GM23248 (cell line): ENCODE results near the gene EPHB3. TPM values are rescaled to one million over a fixed set of nuclear protein-coding genes. Genes with fewer than 3 reads are reported as not detected.

Source experiments
- DNase-seq: peaks from one replicate; pipeline ENCODE4 v3.0.0-alpha.2; 2015
- H2AFZ ChIP-seq: fragments of 200-600 bp; sonication (generic); 2 replicates; pipeline ENCODE4 v1.6.1; 2016; ENCODE audit warnings: antibody characterized with exemption
- H3F3A ChIP-seq: fragments of 200-600 bp; sonication (generic); 2 replicates; pipeline ENCODE4 v1.6.1; 2016; ENCODE audit warnings: mild to moderate bottlenecking, antibody characterized with exemption, mixed run types; ENCODE audit not compliant: insufficient read depth
- H3K27ac ChIP-seq: fragments of 200-600 bp; sonication (generic); 2 replicates; pipeline ENCODE4 v1.5.1; 2016; ENCODE audit warnings: mild to moderate bottlenecking
- H3K27me3 ChIP-seq: fragments of 200-600 bp; sonication (generic); replicated peaks from 2 replicates; pipeline ENCODE4 v1.6.1; 2016; ENCODE audit warnings: mild to moderate bottlenecking; ENCODE audit not compliant: insufficient read depth
- H3K36me3 ChIP-seq: fragments of 200-600 bp; sonication (generic); 2 replicates; pipeline ENCODE4 v1.6.1; 2016; ENCODE audit warnings: low read depth, mild to moderate bottlenecking
- H3K4me1 ChIP-seq: fragments of 200-600 bp; sonication (generic); 2 replicates; pipeline ENCODE4 v1.6.1; 2016; ENCODE audit warnings: mild to moderate bottlenecking; ENCODE audit not compliant: insufficient read depth
- H3K4me2 ChIP-seq: fragments of 200-600 bp; sonication (generic); one replicate; pipeline ENCODE4 v1.6.1; 2016; ENCODE audit warnings: mild to moderate bottlenecking; ENCODE audit not compliant: unreplicated experiment
- H3K4me3 ChIP-seq: fragments of 200-600 bp; sonication (generic); 2 replicates; pipeline ENCODE4 v1.5.1; 2016; ENCODE audit warnings: mild to moderate bottlenecking
- H3K79me2 ChIP-seq: fragments of 200-600 bp; sonication (generic); 2 replicates; pipeline ENCODE4 v1.6.1; 2016; ENCODE audit warnings: mild to moderate bottlenecking; ENCODE audit not compliant: insufficient read depth
- H3K9ac ChIP-seq: fragments of 200-600 bp; sonication (generic); 2 replicates; pipeline ENCODE4 v1.6.1; 2016; ENCODE audit warnings: mild to moderate bottlenecking
- H3K9me2 ChIP-seq: fragments of 200-600 bp; sonication (generic); 2 replicates; pipeline ENCODE4 v1.6.1; 2016; ENCODE audit warnings: mixed run types, mild to moderate bottlenecking, moderate library complexity; ENCODE audit not compliant: insufficient read depth
- H3K9me3 ChIP-seq: fragments of 200-600 bp; sonication (generic); one replicate; pipeline ENCODE4 v1.6.1; 2017; ENCODE audit warnings: low read depth
- H4K20me1 ChIP-seq: fragments of 200-600 bp; sonication (generic); 2 replicates; pipeline ENCODE4 v1.6.0; 2016; ENCODE audit not compliant: insufficient read depth
- EZH2 ChIP-seq: fragments of 200-600 bp; sonication (generic); IDR thresholded peaks from 2 replicates; pipeline ENCODE4 v1.6.1; 2018; ENCODE audit warnings: antibody characterized with exemption, mild to moderate bottlenecking; ENCODE audit not compliant: insufficient read depth, poor library complexity, severe bottlenecking
- EZH2phosphoT487 ChIP-seq: fragments of 200-600 bp; sonication (generic); IDR thresholded peaks from 2 replicates; pipeline ENCODE4 v1.6.1; 2018; ENCODE audit warnings: antibody characterized with exemption, moderate library complexity, mild to moderate bottlenecking, low read depth; ENCODE audit not compliant: insufficient read depth
- WGBS, 2 experiments: methylation state at CpG; one replicate each; pipeline ENCODE4 v1.1.6; 2015 to 2017; ENCODE audit warnings: low lambda C conversion rate in 2 of 2, low coverage in 1 of 2; ENCODE audit errors: missing lambda C conversion rate in 2 of 2; 5-methylcytosine and 5-hydroxymethylcytosine counted together
- in situ Hi-C: fragments of 300-500 bp; cut with MboI; formaldehyde crosslinking; loops from 2 replicates; pipeline ENCODE4 v1.15.0; 2020
- polyA plus RNA-seq: library from polyadenylated mRNA; unstranded; fragments of >200 nt; fragmentation: Nextera tagmentation; extraction: Ambion mirVana; gene quantifications from 2 replicates; pipeline ENCODE4 v1.2.1, GENCODE V29; 2016
- total RNA-seq: library from RNA; depleted of rRNA; stranded (reverse); fragments of >200 nt; shearing (Covaris generic); gene quantifications from 2 replicates; pipeline ENCODE4 v1.2.3, GENCODE V29; 2014

Gene EPHB3
- total and polyA plus RNA-seq, 2 experiments from 2014 or later: 1.7 to 3.0 TPM

GRCh38 chr3:184563941-184564684, 2.5 kb downstream of the EPHB3 start:
- Histone ChIP-seq H3K4me3 (no peak overlapping the region), H3F3A (no peaks in the 10 kb centered on the region; the same call in 1 of the 2 replicates), H3K4me2 (no peak overlapping the region), H2AFZ (no peak overlapping the region), H3K9me2 (no peaks in the 10 kb centered on the region), H3K79me2 (no peaks in the 10 kb centered on the region), H3K9ac (no peak overlapping the region), H3K27ac (no peak overlapping the region), H4K20me1 (no peaks in the 10 kb centered on the region), H3K4me1 (peaks cover 35% of the 10 kb centered on the region), H3K27me3 (no peaks in the 10 kb centered on the region), H3K9me3 (no peaks in the 10 kb centered on the region), H3K36me3 (no peaks in the 10 kb centered on the region)
- 65 to 67% methylated on average over 13 of the region's 13 CpGs for WGBS, 2 experiments
- in situ Hi-C loops: no loop called here
- no peak for TF ChIP-seq EZH2
- TF ChIP-seq EZH2phosphoT487: no peak
- DNase-seq: no peak

DNA sequence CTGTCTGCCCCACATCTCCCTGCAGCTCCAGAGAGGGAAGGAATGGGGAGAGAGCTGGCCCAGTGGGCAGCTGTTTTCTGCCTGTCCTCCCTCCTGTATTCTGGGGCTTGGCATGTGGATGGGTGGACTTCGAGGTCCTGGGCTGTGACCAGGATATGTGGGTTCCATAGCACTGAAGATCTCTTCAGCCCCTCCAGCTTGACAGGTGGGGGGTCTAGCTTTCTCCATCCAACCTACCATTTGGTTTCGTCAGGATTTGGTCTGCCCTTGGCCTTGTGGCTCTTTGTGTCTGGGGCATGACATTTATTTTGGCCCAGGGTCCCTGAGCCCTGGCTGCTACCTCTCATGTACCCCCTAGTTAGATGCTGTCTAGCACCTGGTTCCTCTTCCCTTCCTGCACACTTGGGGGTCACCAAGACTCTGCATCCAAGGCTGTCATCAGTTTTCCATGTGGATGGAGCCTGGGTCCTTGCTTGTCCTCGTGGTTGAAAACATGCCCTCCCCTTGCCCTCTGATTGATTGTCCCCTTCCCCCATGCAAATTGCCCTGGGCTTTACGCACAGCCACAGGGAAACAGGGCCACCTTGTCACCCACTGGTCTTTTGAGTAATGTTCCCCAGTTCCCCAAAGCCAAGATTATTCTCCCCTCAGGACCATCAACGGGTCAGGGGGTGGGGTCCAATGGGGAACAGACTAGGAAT, 3.2 kb downstream of the EPHB3 start:
- peak overlapping the region; percentile 63 for H3K9ac ChIP-seq
- H3K79me2 ChIP-seq: no peaks in the 10 kb centered on the region
- TF ChIP-seq EZH2: no peak
- TF ChIP-seq EZH2phosphoT487: no peak
- no peaks in the 10 kb centered on the region for H4K20me1 ChIP-seq
- H3K9me2 ChIP-seq: no peaks in the 10 kb centered on the region
- H3K4me1 ChIP-seq: peaks cover 38% of the 10 kb centered on the region
- in situ Hi-C loops: no loop called here
- H3K4me3 ChIP-seq: no peak overlapping the region
- peak overlapping the region; percentile 81; the same call in 1 of the 2 replicates for H2AFZ ChIP-seq
- no peaks in the 10 kb centered on the region for H3K36me3 ChIP-seq
- no peaks in the 10 kb centered on the region for H3K27me3 ChIP-seq
- H3K9me3 ChIP-seq: no peaks in the 10 kb centered on the region
- no peak for DNase-seq
- H3K27ac ChIP-seq: 0 out of 2 replicates have a peak overlapping the region, but pooled peaks have one; percentile 66
- peak overlapping the region; percentile 79 for H3K4me2 ChIP-seq
- no peaks in the 10 kb centered on the region; the same call in 1 of the 2 replicates for H3F3A ChIP-seq
- WGBS, 2 experiments: 64 to 82% methylated on average over 5 of the region's 5 CpGs

DNA sequence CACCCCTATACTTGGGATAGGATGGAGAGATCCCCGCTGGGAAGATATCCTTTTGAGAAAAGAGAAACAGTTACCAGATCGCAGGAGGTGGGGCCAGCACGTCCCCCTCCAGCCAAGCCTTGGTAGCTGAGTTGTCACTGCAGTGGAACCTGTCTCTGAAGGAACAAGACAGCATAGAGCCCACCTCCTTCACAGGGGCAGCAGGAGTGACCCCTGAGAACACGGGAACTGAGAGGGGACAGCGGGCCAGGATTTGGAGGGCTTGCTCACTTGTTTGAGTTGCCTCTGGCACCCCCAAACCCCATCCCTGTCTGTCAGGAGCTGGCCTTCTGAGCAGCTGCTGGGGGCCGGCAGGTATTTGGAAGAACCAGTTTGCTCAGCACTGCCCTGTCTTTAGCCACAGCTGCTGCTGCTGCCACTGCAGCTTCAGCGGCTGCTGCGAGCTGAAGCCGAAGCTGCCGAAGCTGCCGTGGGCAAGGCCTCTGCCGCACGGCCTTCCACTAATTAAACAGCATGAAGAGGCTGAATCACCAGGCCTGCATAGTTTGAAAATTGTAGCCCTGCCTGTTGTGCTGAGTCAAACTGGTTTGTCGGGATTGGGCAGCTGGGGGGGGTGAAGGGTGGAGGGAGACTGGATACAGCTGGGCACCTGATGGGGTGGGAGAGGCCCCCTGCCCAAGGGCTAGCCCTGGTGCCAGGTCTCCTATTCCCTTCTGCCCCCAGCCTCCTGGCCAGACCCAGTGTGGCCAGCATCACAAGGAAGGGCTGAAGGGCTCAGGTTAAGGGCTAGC, 4.0 kb downstream of the EPHB3 start:
- H3K36me3 ChIP-seq: no peaks in the 10 kb centered on the region
- in situ Hi-C loops: no loop called here
- H3K27me3 ChIP-seq: no peaks in the 10 kb centered on the region
- H3K4me2 ChIP-seq: peak overlapping the region; percentile 79
- DNase-seq: peak; percentile 96
- peaks cover 36% of the 10 kb centered on the region for H3K4me1 ChIP-seq
- peak overlapping the region; percentile 66 for H3K27ac ChIP-seq
- H3K9me2 ChIP-seq: no peaks in the 10 kb centered on the region
- no peaks in the 10 kb centered on the region for H4K20me1 ChIP-seq
- H3K9me3 ChIP-seq: no peaks in the 10 kb centered on the region
- TF ChIP-seq EZH2: no peak
- TF ChIP-seq EZH2phosphoT487: no peak
- 12 to 15% methylated on average over 14 of the region's 14 CpGs for WGBS, 2 experiments
- H3K9ac ChIP-seq: peak overlapping the region; percentile 63
- H3K79me2 ChIP-seq: no peaks in the 10 kb centered on the region
- H3K4me3 ChIP-seq: peak overlapping the region; percentile 38
- H3F3A ChIP-seq: no peaks in the 10 kb centered on the region; the same call in 1 of the 2 replicates
- peak overlapping the region; percentile 81 for H2AFZ ChIP-seq
